ENCODE results near the gene AGAP4.
"Not testable (repeated sequence)": the region's sequence is repeated elsewhere in the genome, so short reads cannot be mapped to it uniquely, and the experiment has no call there.

AGAP4 gene

GRCh38 chr10:45803060-45804010, 44.0 kb downstream of the AGAP4 start:
- in situ Hi-C loops (cut with MboI; ENCODE audit: low pct_unique_long_range_greater_than_20kb, low sequenced_read_pairs) = not testable (repeated sequence)
- peak; percentile 9 for DNase-seq

DNA sequence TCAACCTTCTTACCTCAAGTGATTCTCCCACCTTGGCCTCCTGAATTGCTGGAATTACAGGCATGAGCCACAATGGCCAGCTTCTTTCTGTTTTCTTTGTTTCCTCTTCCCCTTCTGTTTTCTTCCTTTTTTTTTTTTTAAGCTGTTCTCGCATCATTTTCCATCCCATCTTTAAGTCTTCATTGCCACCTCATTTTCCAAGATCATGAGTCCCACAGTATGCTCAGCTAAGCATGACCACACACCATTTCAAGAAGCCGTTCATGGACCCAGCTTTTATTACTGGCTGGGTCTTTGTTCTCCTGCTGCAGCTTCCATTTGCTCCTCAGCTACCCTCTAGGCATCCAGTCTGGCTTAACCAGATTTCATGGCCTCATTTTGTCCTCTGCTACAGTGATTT, 52.5 kb downstream of the AGAP4 start:
- in situ Hi-C loops (cut with MboI; ENCODE audit: low pct_unique_long_range_greater_than_20kb, low sequenced_read_pairs); DNase-seq: not testable (repeated sequence)

- in situ Hi-C loops (cut with MboI; ENCODE audit: low pct_unique_long_range_greater_than_20kb, low sequenced_read_pairs); DNase-seq: not testable (repeated sequence)
Observed at GRCh38 chr10:45790694-45791426, 56.4 kb downstream of the AGAP4 start.

DNA sequence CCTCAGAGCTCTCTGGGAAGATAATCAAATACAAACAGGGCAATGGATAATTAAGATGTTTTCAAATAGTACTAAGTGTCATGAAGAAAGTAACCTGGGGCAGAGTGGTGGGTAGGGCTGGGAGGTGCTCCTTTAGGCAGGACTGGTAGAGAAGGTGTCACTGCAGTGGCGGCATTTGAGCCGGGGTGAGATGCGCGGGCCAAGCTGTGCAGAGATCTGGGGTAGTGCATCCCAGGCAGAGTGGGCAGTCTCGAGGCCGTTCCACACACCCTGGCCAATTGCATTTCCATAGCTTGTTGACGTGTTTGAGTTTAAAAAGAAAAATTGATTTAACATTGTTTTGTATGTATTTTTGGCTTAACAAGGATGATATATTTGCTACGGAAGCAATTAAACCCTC, 57.3 kb downstream of the AGAP4 start:
- in situ Hi-C loops (cut with MboI; ENCODE audit: low pct_unique_long_range_greater_than_20kb, low sequenced_read_pairs); DNase-seq: not testable (repeated sequence)

DNA sequence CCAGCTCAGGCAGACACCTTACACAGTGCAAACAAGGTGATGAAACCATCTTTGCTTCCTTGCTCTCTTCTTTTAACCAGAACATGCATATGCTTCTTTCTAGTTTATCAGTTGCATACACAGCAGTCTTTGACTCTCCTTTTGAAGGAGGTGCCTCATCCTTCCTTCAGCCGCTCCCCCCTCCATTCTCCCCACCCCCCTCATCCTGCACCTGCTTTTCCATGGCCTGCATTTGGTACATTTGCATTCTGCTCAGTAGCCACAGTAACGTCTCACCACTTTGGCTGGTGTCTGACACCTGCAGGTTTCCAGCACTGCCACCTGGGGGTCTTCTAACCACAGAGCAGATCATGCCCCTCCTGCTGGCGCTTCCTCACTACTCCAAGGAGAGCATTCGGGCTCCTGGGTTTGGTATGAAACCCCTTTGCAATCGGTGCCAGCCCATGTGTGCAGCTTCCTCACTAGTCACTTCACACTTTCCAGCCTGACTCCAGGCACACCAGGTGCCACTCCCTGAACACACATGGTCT, 60.0 kb downstream of the AGAP4 start:
- in situ Hi-C loops (cut with MboI; ENCODE audit: low pct_unique_long_range_greater_than_20kb, low sequenced_read_pairs); DNase-seq: not testable (repeated sequence)

DNA sequence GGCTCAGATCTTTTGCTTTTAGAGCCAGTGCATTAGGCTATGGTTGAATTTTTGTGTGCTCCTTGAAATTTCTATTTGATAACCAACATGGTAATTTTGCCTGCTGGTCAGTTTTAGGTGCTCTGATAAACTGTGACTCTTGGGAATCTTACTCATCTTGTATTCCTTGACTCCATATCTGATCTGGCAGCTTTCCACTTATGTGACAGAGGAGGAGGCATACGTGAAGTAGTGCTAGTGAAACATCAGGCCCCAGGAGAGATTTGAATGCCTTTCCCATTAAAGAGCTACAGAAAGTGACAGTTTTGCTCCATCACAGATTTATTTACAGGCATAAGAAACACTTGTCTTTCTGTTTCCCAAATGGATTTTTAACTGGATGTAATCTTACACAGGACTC, 61.1 kb downstream of the AGAP4 start:
- DNase-seq; in situ Hi-C loops (cut with MboI; ENCODE audit: low pct_unique_long_range_greater_than_20kb, low sequenced_read_pairs): not testable (repeated sequence)

All from KBM-7 (cell line).